Upper lobe of left lung (tissue), 6 donors: Measurements from ENCODE around the gene A1CF. TPM values are rescaled to one million over a fixed set of nuclear protein-coding genes. Genes with fewer than 3 reads are reported as not detected.
A peak's percentile ranks its signal among the peaks of the same experiment; 100 is the strongest.

Experiments
- ATAC-seq, 2 donors: fragments of 200-7000 bp; cut with Tn5 transposase; one replicate each; pipeline ENCODE4 v1.9.1; 2022; ENCODE audit warnings: mild to moderate bottlenecking in 2 of 2, moderate library complexity in 2 of 2; ENCODE audit not compliant: low FRiP score in 2 of 2
- DNase-seq, 2 donors: peaks; one replicate each; pipeline ENCODE4 v3.0.0-alpha.2; 2019 to 2020
- H3K27ac ChIP-seq, 4 donors: fragments of 200-600 bp; sonication (generic); one replicate each; pipeline ENCODE4 v1.5.1; 2016 to 2019
- H3K27me3 ChIP-seq, 4 donors: fragments of 200-600 bp; sonication (generic); one replicate each; pipeline ENCODE4 v1.5.1; 2017 to 2019
- H3K36me3 ChIP-seq, 4 donors: fragments of 200-600 bp; sonication (generic); one replicate each; pipeline ENCODE4 v1.5.1; 2016 to 2019
- H3K4me1 ChIP-seq, 4 donors: fragments of 200-600 bp; sonication (generic); one replicate each; pipeline ENCODE4 v1.5.1; 2018 to 2019
- H3K4me3 ChIP-seq, 4 donors: fragments of 200-600 bp; sonication (generic); one replicate each; pipeline ENCODE4 v1.5.1; 2017 to 2019; ENCODE audit warnings: mild to moderate bottlenecking in 2 of 4, moderate library complexity in 1 of 4
- H3K9me3 ChIP-seq, 4 donors: fragments of 200-600 bp; sonication (generic); one replicate each; pipeline ENCODE4 v1.5.1; 2018 to 2019
- EP300 ChIP-seq, 4 donors: sonication (generic); formaldehyde crosslinking; IDR thresholded peaks; one replicate each; pipeline ENCODE4 v1.5.1; 2017; ENCODE audit warnings: antibody characterized with exemption in 4 of 4, control low read depth in 2 of 4
- POLR2A ChIP-seq, 4 donors: fragments of 450-650 bp; IDR thresholded peaks; one replicate each; pipeline ENCODE4 v1.5.1; 2016 to 2017; ENCODE audit warnings: antibody characterized with exemption in 4 of 4, mild to moderate bottlenecking in 2 of 4
- POLR2AphosphoS5 ChIP-seq, 2 donors: sonication (generic); formaldehyde crosslinking; IDR thresholded peaks; one replicate each; pipeline ENCODE4 v1.5.1; 2017; ENCODE audit warnings: antibody characterized with exemption in 2 of 2
- WGBS, 2 donors: methylation state at CpG; one replicate each; pipeline ENCODE4 v1.1.5; 2017 to 2018; 5-methylcytosine and 5-hydroxymethylcytosine counted together
- total RNA-seq, 6 donors: library from RNA; depleted of rRNA in 4 of 6; stranded (reverse); fragments of >200 nt in 4 of 6; gene quantifications; one replicate each; pipeline versions ENCODE4 v1.1.0 to v1.2.1, GENCODE V29; 2016 to 2021
- TF ChIP-seq, protein P1 (sequence below), 6 experiments: fragments of 450-650 bp in 4 of 6; fragments of 200-600 bp in 2 of 6; sonication (generic) in 2 of 6; IDR thresholded peaks; one replicate each; pipeline ENCODE4 v1.5.1; 2016 to 2019; ENCODE audit warnings: antibody characterized with exemption in 6 of 6
- donor health status: DM: no; HTN: no; CAD: no; lungs with moderate emphysema.
- donor health status: DM: no; HTN: yes; CAD: no; lungs with severe emphysema.

A1CF gene
- total RNA-seq, 6 donors from 2014 or later = 0.17 to 0.40 TPM; not detected in 4

GRCh38 chr10:50823789-50824188 is 61.6 kb downstream of the A1CF start:
- no peaks in the 10 kb centered on the region for H3K9me3 ChIP-seq
- 46 to 52% methylated on average over 4 of the region's 4 CpGs for WGBS, 2 donors

GRCh38 chr10:50809596-50809995 is 75.8 kb downstream of the A1CF start:
- WGBS, 2 donors = 84 to 85% methylated on average over 6 to 7 of the region's 7 CpGs
- ATAC-seq = no peak

More at GRCh38 chr10:50823789-50824188, 61.6 kb downstream of the A1CF start:
- Histone ChIP-seq H3K4me1 (no peaks in the 10 kb centered on the region), H3K36me3 (no peaks in the 10 kb centered on the region), H3K27me3 (no peaks in the 10 kb centered on the region), H3K4me3 (no peak overlapping the region), H3K27ac (no peak overlapping the region)
- DNase-seq = no peak
- no peak for TF ChIP-seq EP300 (IDR thresholded peaks at IDR 0.05)
- TF ChIP-seq, protein P1, sequence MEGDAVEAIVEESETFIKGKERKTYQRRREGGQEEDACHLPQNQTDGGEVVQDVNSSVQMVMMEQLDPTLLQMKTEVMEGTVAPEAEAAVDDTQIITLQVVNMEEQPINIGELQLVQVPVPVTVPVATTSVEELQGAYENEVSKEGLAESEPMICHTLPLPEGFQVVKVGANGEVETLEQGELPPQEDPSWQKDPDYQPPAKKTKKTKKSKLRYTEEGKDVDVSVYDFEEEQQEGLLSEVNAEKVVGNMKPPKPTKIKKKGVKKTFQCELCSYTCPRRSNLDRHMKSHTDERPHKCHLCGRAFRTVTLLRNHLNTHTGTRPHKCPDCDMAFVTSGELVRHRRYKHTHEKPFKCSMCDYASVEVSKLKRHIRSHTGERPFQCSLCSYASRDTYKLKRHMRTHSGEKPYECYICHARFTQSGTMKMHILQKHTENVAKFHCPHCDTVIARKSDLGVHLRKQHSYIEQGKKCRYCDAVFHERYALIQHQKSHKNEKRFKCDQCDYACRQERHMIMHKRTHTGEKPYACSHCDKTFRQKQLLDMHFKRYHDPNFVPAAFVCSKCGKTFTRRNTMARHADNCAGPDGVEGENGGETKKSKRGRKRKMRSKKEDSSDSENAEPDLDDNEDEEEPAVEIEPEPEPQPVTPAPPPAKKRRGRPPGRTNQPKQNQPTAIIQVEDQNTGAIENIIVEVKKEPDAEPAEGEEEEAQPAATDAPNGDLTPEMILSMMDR (IDR thresholded peaks at IDR 0.05) = no peak
- ATAC-seq = no peak

GRCh38 chr10:50807851-50808776 is 77.3 kb downstream of the A1CF start:
- 17 to 69% methylated on average over 1 of the region's 1 CpG for WGBS, 2 donors
- Histone ChIP-seq H3K27me3 (no peaks in the 10 kb centered on the region), H3K4me3 (no peak overlapping the region), H3K4me1 (peaks cover 0 to 4% (median 0%) of the 10 kb centered on the region in 4 donors), H3K27ac (no peak overlapping the region), H3K36me3 (no peaks in the 10 kb centered on the region), H3K9me3 (no peaks in the 10 kb centered on the region)
- DNase-seq = no peak
- TF ChIP-seq, protein P1 (IDR thresholded peaks at IDR 0.05) = no peak
- TF ChIP-seq POLR2AphosphoS5 (IDR thresholded peaks at IDR 0.05) (no peak), EP300 (IDR thresholded peaks at IDR 0.05) (no peak), POLR2A (IDR thresholded peaks at IDR 0.05) (no peak)
- no peak for ATAC-seq

More at GRCh38 chr10:50809596-50809995, 75.8 kb downstream of the A1CF start:
- no peaks in the 10 kb centered on the region for H3K9me3 ChIP-seq
- DNase-seq = no peak
- H3K27ac ChIP-seq = no peak overlapping the region
- peaks cover 0 to 4% (median 0%) of the 10 kb centered on the region in 4 donors for H3K4me1 ChIP-seq
- no peak overlapping the region for H3K4me3 ChIP-seq
- TF ChIP-seq POLR2AphosphoS5 (IDR thresholded peaks at IDR 0.05) (no peak), POLR2A (IDR thresholded peaks at IDR 0.05) (no peak), EP300 (IDR thresholded peaks at IDR 0.05) (no peak)
- TF ChIP-seq, protein P1 (IDR thresholded peaks at IDR 0.05) = no peak
- no peaks in the 10 kb centered on the region for H3K36me3 ChIP-seq
- H3K27me3 ChIP-seq = no peaks in the 10 kb centered on the region

GRCh38 chr10:50805981-50806622 is 79.3 kb downstream of the A1CF start:
- DNase-seq (peak in 1 of 2 donors; percentile 26), ATAC-seq (no peak)
- Histone ChIP-seq H3K27ac (no peak overlapping the region), H3K4me1 (peaks cover 0 to 4% (median 0%) of the 10 kb centered on the region in 4 donors), H3K9me3 (no peaks in the 10 kb centered on the region), H3K27me3 (no peaks in the 10 kb centered on the region), H3K4me3 (no peak overlapping the region), H3K36me3 (no peaks in the 10 kb centered on the region)
- no peak for TF ChIP-seq EP300 (IDR thresholded peaks at IDR 0.05)
- TF ChIP-seq, protein P1 (IDR thresholded peaks at IDR 0.05) = no peak
- 25 to 33% methylated on average over 2 of the region's 2 CpGs for WGBS, 2 donors
